Tibial nerve (tissue), 3 donors: ENCODE data around the gene MAGI2.

ENCODE experiments used
- POLR2A ChIP-seq, 2 donors: fragments of 450-650 bp; IDR thresholded peaks; one replicate each; pipeline ENCODE4 v1.6.1; 2017; ENCODE audit warnings: antibody characterized with exemption in 2 of 2, mild to moderate bottlenecking in 2 of 2, moderate library complexity in 2 of 2
- TF ChIP-seq, protein P1 (sequence below), 5 experiments: fragments of 200-600 bp in 3 of 5; fragments of 450-650 bp in 2 of 5; sonication (generic) in 3 of 5; IDR thresholded peaks; one replicate each; pipeline ENCODE4 v1.5.1; 2016 to 2019; ENCODE audit warnings: antibody characterized with exemption in 5 of 5, mild to moderate bottlenecking in 3 of 5, moderate library complexity in 2 of 5

DNA sequence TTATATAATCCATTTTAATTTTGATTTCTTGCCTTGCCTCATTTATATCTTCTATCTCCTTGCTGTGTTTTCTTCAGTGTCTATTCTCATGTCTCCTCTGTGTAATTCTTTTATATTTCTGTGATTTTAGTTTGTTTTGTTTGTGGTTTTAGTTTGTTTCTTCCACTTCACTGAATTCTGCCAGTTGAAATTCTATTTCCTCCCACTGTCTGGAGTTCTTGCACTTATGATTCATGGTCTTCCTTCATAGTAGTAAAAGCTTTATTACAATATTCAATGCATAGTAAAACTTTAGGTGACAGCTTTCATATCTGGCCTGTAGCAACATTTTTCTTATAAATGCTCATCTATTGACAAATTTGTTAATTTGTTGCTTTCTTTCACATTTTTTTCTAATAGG lies 113.3 kb downstream of the MAGI2 start:
- TF ChIP-seq POLR2A (IDR thresholded peaks at IDR 0.05), result no peak
- TF ChIP-seq, protein P1, sequence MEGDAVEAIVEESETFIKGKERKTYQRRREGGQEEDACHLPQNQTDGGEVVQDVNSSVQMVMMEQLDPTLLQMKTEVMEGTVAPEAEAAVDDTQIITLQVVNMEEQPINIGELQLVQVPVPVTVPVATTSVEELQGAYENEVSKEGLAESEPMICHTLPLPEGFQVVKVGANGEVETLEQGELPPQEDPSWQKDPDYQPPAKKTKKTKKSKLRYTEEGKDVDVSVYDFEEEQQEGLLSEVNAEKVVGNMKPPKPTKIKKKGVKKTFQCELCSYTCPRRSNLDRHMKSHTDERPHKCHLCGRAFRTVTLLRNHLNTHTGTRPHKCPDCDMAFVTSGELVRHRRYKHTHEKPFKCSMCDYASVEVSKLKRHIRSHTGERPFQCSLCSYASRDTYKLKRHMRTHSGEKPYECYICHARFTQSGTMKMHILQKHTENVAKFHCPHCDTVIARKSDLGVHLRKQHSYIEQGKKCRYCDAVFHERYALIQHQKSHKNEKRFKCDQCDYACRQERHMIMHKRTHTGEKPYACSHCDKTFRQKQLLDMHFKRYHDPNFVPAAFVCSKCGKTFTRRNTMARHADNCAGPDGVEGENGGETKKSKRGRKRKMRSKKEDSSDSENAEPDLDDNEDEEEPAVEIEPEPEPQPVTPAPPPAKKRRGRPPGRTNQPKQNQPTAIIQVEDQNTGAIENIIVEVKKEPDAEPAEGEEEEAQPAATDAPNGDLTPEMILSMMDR (IDR thresholded peaks at IDR 0.05), result no peak
